Chondrocyte (in vitro differentiated cells): ENCODE results near the gene BACE2. TPM values are rescaled to one million over a fixed set of nuclear protein-coding genes. Genes with fewer than 3 reads are reported as not detected.

Source experiments
- DNase-seq: peaks from one replicate; pipeline ENCODE4 v3.0.0; 2021; ENCODE audit warnings: mixed read lengths, low spot score
- H3K27ac Mint-ChIP-seq: one replicate; pipeline ENCODE4 v1.8.0; 2021; ENCODE audit warnings: mild to moderate bottlenecking, moderate library complexity, mixed read lengths; ENCODE audit not compliant: unreplicated experiment
- H3K27me3 Mint-ChIP-seq: 2 replicates; pipeline ENCODE4 v1.8.0; 2021; ENCODE audit warnings: low read depth, mixed read lengths
- H3K36me3 Mint-ChIP-seq: 2 replicates; pipeline ENCODE4 v1.8.0; 2021; ENCODE audit warnings: low read depth, mixed read lengths
- H3K4me1 Mint-ChIP-seq: 2 replicates; pipeline ENCODE4 v1.8.0; 2021; ENCODE audit warnings: low read depth, mild to moderate bottlenecking, mixed read lengths
- H3K4me3 Mint-ChIP-seq: one replicate; pipeline ENCODE4 v1.8.0; 2021; ENCODE audit warnings: mild to moderate bottlenecking, moderate library complexity, mixed read lengths; ENCODE audit not compliant: unreplicated experiment
- H3K9me3 Mint-ChIP-seq: 2 replicates; pipeline ENCODE4 v1.8.0; 2021; ENCODE audit warnings: low read depth, mixed read lengths
- total RNA-seq: library from RNA; stranded (reverse); gene quantifications from 3 replicates; pipeline ENCODE4 v1.2.1, GENCODE V29; 2021
- TF ChIP-seq, protein P1 (sequence below): fragments of 200-600 bp; sonication (generic); IDR thresholded peaks from 2 replicates; pipeline ENCODE4 v1.5.0; 2021; ENCODE audit warnings: antibody characterized with exemption, mild to moderate bottlenecking, moderate library complexity

The BACE2 gene
- total RNA-seq, 1 donor from 2014 or later = 77.9 TPM

GRCh38 chr21:41321211-41321907, 153.4 kb downstream of the BACE2 start:
- Mint-ChIP-seq H3K27ac (no peak overlapping the region), H3K9me3 (no peaks in the 10 kb centered on the region), H3K4me1 (peaks cover 3% of the 10 kb centered on the region), H3K36me3 (no peaks in the 10 kb centered on the region), H3K4me3 (no peak overlapping the region), H3K27me3 (peaks cover 28% of the 10 kb centered on the region)
- TF ChIP-seq, protein P1, sequence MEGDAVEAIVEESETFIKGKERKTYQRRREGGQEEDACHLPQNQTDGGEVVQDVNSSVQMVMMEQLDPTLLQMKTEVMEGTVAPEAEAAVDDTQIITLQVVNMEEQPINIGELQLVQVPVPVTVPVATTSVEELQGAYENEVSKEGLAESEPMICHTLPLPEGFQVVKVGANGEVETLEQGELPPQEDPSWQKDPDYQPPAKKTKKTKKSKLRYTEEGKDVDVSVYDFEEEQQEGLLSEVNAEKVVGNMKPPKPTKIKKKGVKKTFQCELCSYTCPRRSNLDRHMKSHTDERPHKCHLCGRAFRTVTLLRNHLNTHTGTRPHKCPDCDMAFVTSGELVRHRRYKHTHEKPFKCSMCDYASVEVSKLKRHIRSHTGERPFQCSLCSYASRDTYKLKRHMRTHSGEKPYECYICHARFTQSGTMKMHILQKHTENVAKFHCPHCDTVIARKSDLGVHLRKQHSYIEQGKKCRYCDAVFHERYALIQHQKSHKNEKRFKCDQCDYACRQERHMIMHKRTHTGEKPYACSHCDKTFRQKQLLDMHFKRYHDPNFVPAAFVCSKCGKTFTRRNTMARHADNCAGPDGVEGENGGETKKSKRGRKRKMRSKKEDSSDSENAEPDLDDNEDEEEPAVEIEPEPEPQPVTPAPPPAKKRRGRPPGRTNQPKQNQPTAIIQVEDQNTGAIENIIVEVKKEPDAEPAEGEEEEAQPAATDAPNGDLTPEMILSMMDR = no peak
- no peak for DNase-seq

DNA sequence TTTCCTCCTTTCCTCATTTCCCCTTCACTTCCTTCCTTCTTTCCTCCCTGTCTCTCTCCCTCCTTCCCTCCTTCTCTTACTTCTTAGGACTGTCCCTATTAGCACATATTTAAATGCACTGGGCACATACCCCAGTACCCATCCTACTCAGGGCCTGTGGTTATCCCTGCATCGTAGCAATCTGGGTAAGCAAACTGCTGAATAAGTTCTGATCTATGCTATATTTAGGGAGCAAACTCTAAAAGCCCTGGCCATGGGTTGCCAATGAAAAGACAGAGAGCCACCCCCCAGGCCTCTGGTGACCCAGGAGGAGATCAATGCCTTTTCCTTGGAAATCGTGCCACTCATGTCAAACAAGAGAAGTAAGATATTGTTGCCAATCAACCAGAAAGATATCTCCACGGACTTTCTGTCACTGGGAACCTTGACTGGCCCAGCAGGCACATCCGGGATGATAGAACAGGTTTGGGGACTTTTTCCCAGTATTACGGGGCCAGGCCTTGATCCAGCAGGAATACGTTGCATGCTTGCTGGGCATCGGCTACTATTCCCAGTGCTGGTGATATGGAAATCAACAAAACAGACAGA, 154.0 kb downstream of the BACE2 start:
- Mint-ChIP-seq H3K4me3 (no peak overlapping the region), H3K9me3 (no peaks in the 10 kb centered on the region), H3K4me1 (peaks cover 3% of the 10 kb centered on the region), H3K36me3 (no peaks in the 10 kb centered on the region), H3K27me3 (peaks cover 28% of the 10 kb centered on the region), H3K27ac (no peak overlapping the region)
- no peak for DNase-seq
- TF ChIP-seq, protein P1 = no peak

DNA sequence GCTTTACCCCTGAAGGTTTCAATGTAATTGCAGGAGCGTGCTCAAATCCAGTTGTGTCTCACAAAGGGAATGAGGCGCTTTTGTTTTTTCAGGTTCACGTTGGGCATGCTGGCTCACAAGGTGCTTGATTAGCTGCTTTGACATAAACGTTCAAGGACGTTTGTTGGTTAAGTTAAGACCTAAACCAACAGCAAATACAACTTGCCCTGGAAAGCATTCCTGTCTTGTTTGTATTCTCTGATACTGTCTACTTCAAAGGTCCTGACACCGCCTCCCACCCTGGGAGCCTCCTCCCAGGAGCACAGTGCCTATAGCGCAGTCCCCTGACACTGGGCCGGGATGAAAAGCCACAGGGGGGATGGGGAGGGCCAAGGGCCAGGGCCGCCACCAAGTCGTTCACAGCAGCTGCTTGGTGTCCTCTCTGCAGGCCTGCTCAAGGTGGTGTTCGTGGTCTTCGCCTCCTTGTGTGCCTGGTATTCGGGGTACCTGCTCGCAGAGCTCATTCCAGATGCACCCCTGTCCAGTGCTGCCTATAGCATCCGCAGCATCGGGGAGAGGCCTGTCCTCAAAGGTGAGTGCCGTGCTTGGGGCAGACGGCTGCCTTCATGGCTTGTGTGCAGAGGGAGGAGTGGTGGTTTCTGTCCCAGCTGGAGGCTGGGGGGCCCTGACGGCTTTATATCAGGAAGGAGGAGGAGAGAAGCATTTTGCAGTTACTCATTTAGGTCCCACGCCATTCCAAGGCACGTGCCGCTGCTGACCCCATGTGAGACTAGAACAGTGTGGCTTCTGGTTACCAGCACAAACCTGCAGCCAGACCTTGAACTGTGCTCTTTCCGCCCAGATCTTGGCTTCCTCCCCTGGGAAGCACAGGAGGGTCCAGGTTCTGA, 154.8 kb downstream of the BACE2 start:
- Mint-ChIP-seq H3K27ac (no peak overlapping the region), H3K36me3 (no peaks in the 10 kb centered on the region), H3K4me1 (no peaks in the 10 kb centered on the region), H3K9me3 (no peaks in the 10 kb centered on the region), H3K27me3 (peaks cover 21% of the 10 kb centered on the region), H3K4me3 (no peak overlapping the region)
- TF ChIP-seq, protein P1 = no peak
- DNase-seq = no peak

- Mint-ChIP-seq H3K27ac (no peak overlapping the region), H3K36me3 (no peaks in the 10 kb centered on the region), H3K27me3 (peaks cover 9% of the 10 kb centered on the region), H3K9me3 (no peaks in the 10 kb centered on the region), H3K4me3 (no peak overlapping the region), H3K4me1 (no peaks in the 10 kb centered on the region)
- DNase-seq = no peak
- TF ChIP-seq, protein P1 = no peak
Observed at GRCh38 chr21:41325138-41325912, 157.4 kb downstream of the BACE2 start.
